ENCODE results near the gene HNRNPF.

GRCh38 chr10:43377424-43377883 lies 31.5 kb downstream of the HNRNPF start:
- TF ChIP-seq POLR2A (IDR thresholded peaks at IDR 0.05) = no peak
- TF ChIP-seq, protein P1, sequence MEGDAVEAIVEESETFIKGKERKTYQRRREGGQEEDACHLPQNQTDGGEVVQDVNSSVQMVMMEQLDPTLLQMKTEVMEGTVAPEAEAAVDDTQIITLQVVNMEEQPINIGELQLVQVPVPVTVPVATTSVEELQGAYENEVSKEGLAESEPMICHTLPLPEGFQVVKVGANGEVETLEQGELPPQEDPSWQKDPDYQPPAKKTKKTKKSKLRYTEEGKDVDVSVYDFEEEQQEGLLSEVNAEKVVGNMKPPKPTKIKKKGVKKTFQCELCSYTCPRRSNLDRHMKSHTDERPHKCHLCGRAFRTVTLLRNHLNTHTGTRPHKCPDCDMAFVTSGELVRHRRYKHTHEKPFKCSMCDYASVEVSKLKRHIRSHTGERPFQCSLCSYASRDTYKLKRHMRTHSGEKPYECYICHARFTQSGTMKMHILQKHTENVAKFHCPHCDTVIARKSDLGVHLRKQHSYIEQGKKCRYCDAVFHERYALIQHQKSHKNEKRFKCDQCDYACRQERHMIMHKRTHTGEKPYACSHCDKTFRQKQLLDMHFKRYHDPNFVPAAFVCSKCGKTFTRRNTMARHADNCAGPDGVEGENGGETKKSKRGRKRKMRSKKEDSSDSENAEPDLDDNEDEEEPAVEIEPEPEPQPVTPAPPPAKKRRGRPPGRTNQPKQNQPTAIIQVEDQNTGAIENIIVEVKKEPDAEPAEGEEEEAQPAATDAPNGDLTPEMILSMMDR (IDR thresholded peaks at IDR 0.05) = no peak

All from gastroesophageal sphincter (tissue), 3 donors.